OCI-LY1 (cell line): ENCODE data around the gene TRMU.

Experiments
- H2AFZ ChIP-seq: fragments of 200-600 bp; sonication (generic), shearing (Covaris generic); 2 replicates; pipeline ENCODE4 v1.6.0; 2014; ENCODE audit warnings: antibody characterized with exemption, mild to moderate bottlenecking, low read length
- H3F3A ChIP-seq: fragments of 200-600 bp; sonication (generic), shearing (Covaris generic); 2 replicates; pipeline ENCODE4 v1.6.0; 2014; ENCODE audit warnings: mild to moderate bottlenecking, antibody characterized with exemption, low read length, moderate library complexity; ENCODE audit not compliant: insufficient read depth
- H3K27ac ChIP-seq: fragments of 200-600 bp; sonication (generic); 2 replicates; pipeline ENCODE4 v1.5.1; 2014; ENCODE audit warnings: low read length, mixed run types, mild to moderate bottlenecking, low read depth; ENCODE audit not compliant: poor library complexity, severe bottlenecking
- H3K27me3 ChIP-seq: fragments of 200-600 bp; sonication (generic); 2 replicates; pipeline ENCODE4 v1.6.0; 2014; ENCODE audit warnings: antibody characterized with exemption, mild to moderate bottlenecking, low read length, moderate library complexity; ENCODE audit not compliant: insufficient read depth
- H3K36me3 ChIP-seq: fragments of 200-600 bp; sonication (generic); 2 replicates; pipeline ENCODE4 v1.6.1; 2014; ENCODE audit warnings: mild to moderate bottlenecking, antibody characterized with exemption, low read length, moderate library complexity, mixed read lengths; ENCODE audit not compliant: insufficient read depth
- H3K4me1 ChIP-seq: fragments of 200-600 bp; sonication (generic); 2 replicates; pipeline ENCODE4 v1.5.1; 2014; ENCODE audit warnings: mild to moderate bottlenecking, low read length, moderate library complexity; ENCODE audit not compliant: insufficient read depth, severe bottlenecking
- H3K4me2 ChIP-seq: fragments of 200-600 bp; sonication (generic), shearing (Covaris generic); 2 replicates; pipeline ENCODE4 v1.6.1; 2014; ENCODE audit warnings: low read length
- H3K4me3 ChIP-seq: fragments of 200-600 bp; sonication (generic); 2 replicates; pipeline ENCODE4 v1.5.1; 2014; ENCODE audit warnings: low read length, low read depth, mild to moderate bottlenecking, mixed read lengths; ENCODE audit not compliant: poor library complexity, severe bottlenecking
- H3K79me2 ChIP-seq: fragments of 200-600 bp; shearing (Covaris generic); 2 replicates; pipeline ENCODE4 v1.6.1; 2016; ENCODE audit warnings: mixed run types, low read length, mixed read lengths; ENCODE audit not compliant: insufficient read depth
- H3K9ac ChIP-seq: fragments of 200-600 bp; sonication (generic), shearing (Covaris generic); 2 replicates; pipeline ENCODE4 v1.6.1; 2014; ENCODE audit warnings: mild to moderate bottlenecking, low read length, mixed read lengths
- H3K9me2 ChIP-seq: fragments of 200-600 bp; sonication (generic), shearing (Covaris generic); 2 replicates; pipeline ENCODE4 v1.6.1; 2014; ENCODE audit warnings: low read depth, mild to moderate bottlenecking, low read length, mixed read lengths
- H3K9me3 ChIP-seq: fragments of 200-600 bp; shearing (Covaris generic); 2 replicates; pipeline ENCODE4 v1.6.1; 2014; ENCODE audit warnings: low read length, mixed read lengths
- H4K20me1 ChIP-seq: fragments of 200-600 bp; sonication (generic), shearing (Covaris generic); 2 replicates; pipeline ENCODE4 v1.6.0; 2016; ENCODE audit warnings: mild to moderate bottlenecking, low read length; ENCODE audit not compliant: insufficient read depth
- EZH2 ChIP-seq: fragments of 200-600 bp; sonication (generic), shearing (Covaris generic); IDR thresholded peaks from 2 replicates; pipeline ENCODE4 v1.8.0; 2017; ENCODE audit warnings: borderline replicate concordance, mixed run types, mild to moderate bottlenecking, antibody characterized with exemption, low read length, moderate library complexity, mixed read lengths
- TF ChIP-seq, protein P1 (sequence below): fragments of 200-600 bp; sonication (generic), shearing (Covaris generic); IDR thresholded peaks from 2 replicates; pipeline ENCODE4 v1.5.1; 2017; ENCODE audit warnings: mild to moderate bottlenecking, antibody characterized with exemption, low read length, moderate library complexity, mixed read lengths

TRMU gene

DNA sequence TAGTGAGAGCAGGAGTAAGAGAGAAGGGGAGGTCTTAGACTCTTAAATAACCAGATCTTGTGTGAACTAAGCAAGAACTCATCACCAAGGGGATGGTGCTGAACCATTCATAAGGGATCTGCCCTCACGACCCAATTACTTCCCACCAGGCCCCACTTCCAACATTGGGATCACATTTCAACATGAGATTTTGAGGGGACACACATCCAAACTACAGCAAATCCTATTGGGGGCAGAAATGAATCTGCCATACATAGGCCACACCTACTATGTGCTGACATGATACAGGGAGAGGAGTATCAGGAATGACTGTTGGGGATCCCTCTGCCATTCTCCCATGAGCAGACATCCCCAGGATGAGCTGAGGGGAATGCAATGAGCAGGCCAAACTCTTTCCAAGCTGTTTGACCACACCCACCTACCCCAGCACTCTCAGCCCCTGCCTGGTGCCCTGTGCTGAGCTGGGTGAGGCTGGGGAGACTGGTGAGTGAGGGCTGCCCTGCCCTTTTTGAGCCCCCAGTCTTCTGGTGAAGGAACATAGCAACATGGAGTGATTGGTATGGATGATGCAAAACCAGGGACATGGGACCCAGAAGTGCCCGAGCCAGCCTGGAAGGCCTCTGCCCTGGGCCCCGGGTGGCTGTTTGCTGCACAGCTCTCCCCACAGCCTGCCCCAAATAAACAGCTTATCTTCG lies 40.1 kb upstream of the TRMU start:
- Histone ChIP-seq H3K9me3 (no peaks in the 10 kb centered on the region), H3F3A (no peaks in the 10 kb centered on the region), H3K36me3 (peaks cover 22% of the 10 kb centered on the region), H3K4me3 (peak overlapping the region; percentile 87), H3K9me2 (no peaks in the 10 kb centered on the region), H3K79me2 (peaks cover 8% of the 10 kb centered on the region), H3K4me2 (peak overlapping the region; percentile 85), H3K4me1 (peaks cover 45% of the 10 kb centered on the region), H2AFZ (no peak overlapping the region), H4K20me1 (no peaks in the 10 kb centered on the region), H3K27me3 (no peaks in the 10 kb centered on the region), H3K9ac (peak overlapping the region; percentile 79), H3K27ac (peak overlapping the region; percentile 72)
- TF ChIP-seq, protein P1, sequence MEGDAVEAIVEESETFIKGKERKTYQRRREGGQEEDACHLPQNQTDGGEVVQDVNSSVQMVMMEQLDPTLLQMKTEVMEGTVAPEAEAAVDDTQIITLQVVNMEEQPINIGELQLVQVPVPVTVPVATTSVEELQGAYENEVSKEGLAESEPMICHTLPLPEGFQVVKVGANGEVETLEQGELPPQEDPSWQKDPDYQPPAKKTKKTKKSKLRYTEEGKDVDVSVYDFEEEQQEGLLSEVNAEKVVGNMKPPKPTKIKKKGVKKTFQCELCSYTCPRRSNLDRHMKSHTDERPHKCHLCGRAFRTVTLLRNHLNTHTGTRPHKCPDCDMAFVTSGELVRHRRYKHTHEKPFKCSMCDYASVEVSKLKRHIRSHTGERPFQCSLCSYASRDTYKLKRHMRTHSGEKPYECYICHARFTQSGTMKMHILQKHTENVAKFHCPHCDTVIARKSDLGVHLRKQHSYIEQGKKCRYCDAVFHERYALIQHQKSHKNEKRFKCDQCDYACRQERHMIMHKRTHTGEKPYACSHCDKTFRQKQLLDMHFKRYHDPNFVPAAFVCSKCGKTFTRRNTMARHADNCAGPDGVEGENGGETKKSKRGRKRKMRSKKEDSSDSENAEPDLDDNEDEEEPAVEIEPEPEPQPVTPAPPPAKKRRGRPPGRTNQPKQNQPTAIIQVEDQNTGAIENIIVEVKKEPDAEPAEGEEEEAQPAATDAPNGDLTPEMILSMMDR, result no peak
- no peak for TF ChIP-seq EZH2

DNA sequence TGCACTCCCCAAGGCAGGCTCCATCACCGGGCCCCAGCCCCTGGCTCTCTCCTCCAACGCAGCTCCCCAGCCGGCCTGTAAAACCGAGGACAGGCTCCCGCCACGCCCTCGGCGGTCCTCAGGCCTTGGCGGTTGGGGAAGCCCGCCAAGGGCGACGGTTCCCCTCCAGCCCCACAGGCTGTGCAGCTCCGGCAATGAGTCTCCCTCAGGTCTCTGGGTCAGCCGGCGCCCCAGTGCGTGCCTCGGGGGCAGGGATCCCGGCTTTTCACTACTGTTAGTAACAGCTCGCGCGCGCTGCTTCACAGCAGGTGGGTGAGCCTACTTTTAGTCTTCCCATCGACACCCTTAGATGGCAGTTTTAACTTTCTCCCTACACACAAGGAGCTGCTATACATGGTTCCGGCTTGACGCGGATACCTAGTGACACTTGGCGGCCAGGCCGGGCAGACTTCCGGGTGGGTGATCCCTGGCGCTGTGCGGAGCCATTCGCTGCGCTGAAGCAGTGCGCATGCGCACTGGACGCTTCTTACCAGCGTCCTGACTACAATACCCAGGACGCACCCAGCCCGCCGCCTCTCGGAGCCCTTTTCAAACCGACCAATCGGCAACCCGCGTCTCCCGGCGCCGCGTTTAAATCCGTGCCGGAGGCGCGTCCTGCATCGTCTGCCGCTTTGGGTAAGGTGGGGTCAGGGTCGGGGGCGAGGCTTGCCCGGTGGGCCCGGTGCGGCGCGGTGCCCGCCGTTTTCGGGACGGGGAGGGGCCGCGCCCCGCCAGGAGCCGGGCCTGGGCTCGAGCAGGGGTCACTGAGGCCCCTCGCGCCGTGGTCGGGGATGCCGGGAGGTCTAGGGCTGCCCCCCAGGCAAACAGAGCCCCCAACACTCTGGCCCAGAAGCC lies 39.0 kb upstream of the TRMU start, which contains the start of gene GTSE1:
GTSE1 (plus strand) TSS at position 614 of the 894 bp plus-strand sequence. CDS start 531 bp downstream, outside the sequence.
- Histone ChIP-seq H3K36me3 (peaks cover 30% of the 10 kb centered on the region), H3K9me3 (no peaks in the 10 kb centered on the region), H3K27me3 (no peaks in the 10 kb centered on the region), H3K79me2 (peaks cover 8% of the 10 kb centered on the region), H3K4me3 (peak within 1 kb of the TSS; percentile 87), H3K9ac (peak within 1 kb of the TSS; percentile 86), H4K20me1 (no peaks in the 10 kb centered on the region), H3K4me1 (peaks cover 45% of the 10 kb centered on the region), H3K4me2 (peak within 1 kb of the TSS; percentile 91), H3F3A (no peaks in the 10 kb centered on the region), H3K9me2 (no peaks in the 10 kb centered on the region), H2AFZ (no peak within 1 kb of the TSS), H3K27ac (peak within 1 kb of the TSS; percentile 72)
- TF ChIP-seq, protein P1, result peak; percentile 29; the same call in 1 of the 2 replicates
- no peak for TF ChIP-seq EZH2

DNA sequence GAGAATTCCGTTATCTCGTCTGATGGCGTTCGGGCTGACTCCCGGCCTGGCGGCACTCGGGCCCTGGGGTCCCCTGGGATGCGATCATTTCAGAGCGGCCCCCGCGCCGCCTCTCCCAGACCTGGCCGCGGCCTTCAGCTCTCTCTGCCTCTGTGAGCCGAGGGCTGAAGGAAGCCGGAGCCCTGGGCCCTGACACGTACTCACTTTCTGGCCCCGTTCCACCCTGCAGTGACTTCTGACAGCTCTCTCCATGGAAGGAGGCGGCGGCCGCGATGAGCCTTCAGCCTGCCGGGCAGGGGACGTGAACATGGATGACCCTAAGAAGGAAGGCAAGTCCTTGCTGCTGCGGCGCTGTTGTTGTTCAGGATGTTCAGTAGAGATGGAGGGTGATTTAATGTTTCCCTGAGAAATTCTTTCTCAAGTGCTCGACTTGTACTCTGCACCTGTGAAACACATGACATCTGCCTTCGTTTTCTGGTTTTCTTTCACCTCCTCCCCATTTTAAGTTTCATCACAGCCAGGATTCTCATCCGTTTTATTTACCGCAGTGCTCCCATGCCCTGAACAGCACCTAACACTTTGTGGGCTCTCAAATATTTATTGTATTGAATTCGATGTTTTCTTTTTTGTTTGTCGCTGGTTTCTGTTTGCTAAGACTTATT lies 38.2 kb upstream of the TRMU start:
- H3K9me3 ChIP-seq, result no peaks in the 10 kb centered on the region
- no peaks in the 10 kb centered on the region for H3F3A ChIP-seq
- H3K4me1 ChIP-seq, result peaks cover 45% of the 10 kb centered on the region
- no peak for TF ChIP-seq EZH2
- TF ChIP-seq, protein P1, result no peak; the same call in 1 of the 2 replicates
- H3K27ac ChIP-seq, result peak overlapping the region; percentile 60
- H3K4me2 ChIP-seq, result peak overlapping the region; percentile 91
- H3K9ac ChIP-seq, result peak overlapping the region; percentile 86
- H3K4me3 ChIP-seq, result peak overlapping the region; percentile 87
- H3K36me3 ChIP-seq, result peaks cover 32% of the 10 kb centered on the region
- H4K20me1 ChIP-seq, result no peaks in the 10 kb centered on the region
- peaks cover 13% of the 10 kb centered on the region for H3K79me2 ChIP-seq
- no peak overlapping the region for H2AFZ ChIP-seq
- no peaks in the 10 kb centered on the region for H3K9me2 ChIP-seq
- H3K27me3 ChIP-seq, result no peaks in the 10 kb centered on the region
